Heart left ventricle (tissue), 13 donors: ENCODE data around the gene FBF1.

Experiments
- POLR2A ChIP-seq, 2 donors: fragments of 450-650 bp; IDR thresholded peaks; one replicate each; pipeline ENCODE4 v1.6.1; 2017; ENCODE audit warnings: antibody characterized with exemption in 2 of 2, mild to moderate bottlenecking in 2 of 2, moderate library complexity in 2 of 2
- TF ChIP-seq, protein P1 (sequence below), 12 donors: fragments of 200-600 bp; sonication (generic) in 4 of 12; IDR thresholded peaks; one replicate each; pipeline versions ENCODE4 v1.5.0 to v1.8.0; 2018 to 2022; ENCODE audit warnings: antibody characterized with exemption in 12 of 12, mild to moderate bottlenecking in 5 of 12
- donor health status: ischemic (EF 13 %, LVEDD 7.1; RV severe dilation, severe dysfunction).
- donor health status: DM: no; HTN: yes; CAD: no.
- donor health status: DM: no; HTN: no; CAD: no.
- donor health status: ischemic (EF 25% LVEDD 6.9; RV normal size, moderate dysfunction).
- donor health status: ischemic (EF 25% LVEDD 5.7; RV mildly dilated, moderate dysfunction).
- donor health status: ischemic (EF 35%, LVEDD 5.7; RV mildly dilated, moderate dysfunction).
- donor health status: nonischemic (EF 11% LVEDD 7.7; RV severe dilation, severe dysfunction).
- donor health status: DM: yes; HTN: yes; CAD: no.
- donor health status: PGD.
- donor health status: ischemic (EF 29% LVEDD 5.4; RV normal size, mild dysfunction).
- donor health status: nonischemic (EF 23%, LVEDD 6.1; RV moderate dilation, normal function).

DNA sequence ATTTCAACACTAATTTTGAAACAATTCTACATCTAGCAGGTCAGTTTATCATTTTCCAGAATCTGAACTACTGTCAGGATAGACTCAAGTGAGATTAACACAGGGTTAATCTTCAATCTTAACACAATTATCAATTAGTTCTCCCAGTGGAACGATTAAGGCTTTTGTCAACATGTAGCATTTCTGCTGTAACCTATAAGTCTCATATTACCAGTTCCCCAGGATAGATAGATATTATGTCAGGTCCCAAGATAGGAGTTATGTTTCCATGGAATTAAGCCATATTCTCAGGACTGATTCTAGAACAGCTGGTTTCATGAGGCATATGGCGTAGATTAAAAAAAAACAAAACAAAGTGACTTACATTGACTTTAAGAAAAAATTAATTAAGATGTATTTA is 4.4 kb upstream of the FBF1 start:
- TF ChIP-seq, protein P1, sequence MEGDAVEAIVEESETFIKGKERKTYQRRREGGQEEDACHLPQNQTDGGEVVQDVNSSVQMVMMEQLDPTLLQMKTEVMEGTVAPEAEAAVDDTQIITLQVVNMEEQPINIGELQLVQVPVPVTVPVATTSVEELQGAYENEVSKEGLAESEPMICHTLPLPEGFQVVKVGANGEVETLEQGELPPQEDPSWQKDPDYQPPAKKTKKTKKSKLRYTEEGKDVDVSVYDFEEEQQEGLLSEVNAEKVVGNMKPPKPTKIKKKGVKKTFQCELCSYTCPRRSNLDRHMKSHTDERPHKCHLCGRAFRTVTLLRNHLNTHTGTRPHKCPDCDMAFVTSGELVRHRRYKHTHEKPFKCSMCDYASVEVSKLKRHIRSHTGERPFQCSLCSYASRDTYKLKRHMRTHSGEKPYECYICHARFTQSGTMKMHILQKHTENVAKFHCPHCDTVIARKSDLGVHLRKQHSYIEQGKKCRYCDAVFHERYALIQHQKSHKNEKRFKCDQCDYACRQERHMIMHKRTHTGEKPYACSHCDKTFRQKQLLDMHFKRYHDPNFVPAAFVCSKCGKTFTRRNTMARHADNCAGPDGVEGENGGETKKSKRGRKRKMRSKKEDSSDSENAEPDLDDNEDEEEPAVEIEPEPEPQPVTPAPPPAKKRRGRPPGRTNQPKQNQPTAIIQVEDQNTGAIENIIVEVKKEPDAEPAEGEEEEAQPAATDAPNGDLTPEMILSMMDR (IDR thresholded peaks at IDR 0.05) = no peak
- no peak for TF ChIP-seq POLR2A (IDR thresholded peaks at IDR 0.05)
